Measurements from ENCODE around the gene SNAPC4.

Gene SNAPC4

GRCh38 chr9:136378170-136379002 lies 21.6 kb downstream of the SNAPC4 start:
- no peak overlapping the region for H3K4me3 ChIP-seq (ENCODE audit: low read length)
- TF ChIP-seq ZNF274 (IDR thresholded peaks at IDR 0.05; ENCODE audit: low read depth, low read length): no peak

- H3K4me3 ChIP-seq (ENCODE audit: low read length): no peak overlapping the region
- TF ChIP-seq ZNF274 (IDR thresholded peaks at IDR 0.05; ENCODE audit: low read depth, low read length): no peak
Measured at GRCh38 chr9:136377341-136378169, 22.4 kb downstream of the SNAPC4 start.

- no peak for TF ChIP-seq ZNF274 (IDR thresholded peaks at IDR 0.05; ENCODE audit: low read depth, low read length)
- no peak overlapping the region for H3K4me3 ChIP-seq (ENCODE audit: low read length)
Measured at GRCh38 chr9:136376457-136376856, 23.5 kb downstream of the SNAPC4 start.

GRCh38 chr9:136375096-136375495 lies 24.9 kb downstream of the SNAPC4 start:
- no peak overlapping the region for H3K4me3 ChIP-seq (ENCODE audit: low read length)
- TF ChIP-seq ZNF274 (IDR thresholded peaks at IDR 0.05; ENCODE audit: low read depth, low read length): no peak

- no peak overlapping the region for H3K4me3 ChIP-seq (ENCODE audit: low read length)
- TF ChIP-seq ZNF274 (IDR thresholded peaks at IDR 0.05; ENCODE audit: low read depth, low read length): no peak
Measured at GRCh38 chr9:136374183-136374575, 25.8 kb downstream of the SNAPC4 start.

- TF ChIP-seq ZNF274 (IDR thresholded peaks at IDR 0.05; ENCODE audit: low read depth, low read length): no peak
- H3K4me3 ChIP-seq (ENCODE audit: low read length): peak within 1 kb of the TSS; percentile 26; the same call in 1 of the 2 replicates
Measured at GRCh38 chr9:136373300-136374182, 26.4 kb downstream of the SNAPC4 start, which contains the start of gene CARD9. Gene CARD9 (minus strand): TSS chr9:136373669. CDS start chr9:136372078, 1,591 bp downstream.

GRCh38 chr9:136372561-136373299 lies 27.2 kb downstream of the SNAPC4 start:
- H3K4me3 ChIP-seq (ENCODE audit: low read length): peak overlapping the region; percentile 26; the same call in 1 of the 2 replicates
- TF ChIP-seq ZNF274 (IDR thresholded peaks at IDR 0.05; ENCODE audit: low read depth, low read length): no peak

GRCh38 chr9:136372006-136372405 lies 28.0 kb downstream of the SNAPC4 start:
- no peak for TF ChIP-seq ZNF274 (IDR thresholded peaks at IDR 0.05; ENCODE audit: low read depth, low read length)

GRCh38 chr9:136371533-136371880 lies 28.5 kb downstream of the SNAPC4 start:
- TF ChIP-seq ZNF274 (IDR thresholded peaks at IDR 0.05; ENCODE audit: low read depth, low read length): no peak
- H3K4me3 ChIP-seq (ENCODE audit: low read length): no peak overlapping the region

More at GRCh38 chr9:136372006-136372405, 28.0 kb downstream of the SNAPC4 start:
- no peak overlapping the region; the same call in 1 of the 2 replicates for H3K4me3 ChIP-seq (ENCODE audit: low read length)

GRCh38 chr9:136370687-136371532 lies 29.1 kb downstream of the SNAPC4 start:
- no peak for TF ChIP-seq ZNF274 (IDR thresholded peaks at IDR 0.05; ENCODE audit: low read depth, low read length)
- no peak overlapping the region for H3K4me3 ChIP-seq (ENCODE audit: low read length)

- TF ChIP-seq ZNF274 (IDR thresholded peaks at IDR 0.05; ENCODE audit: low read depth, low read length): no peak
- no peak overlapping the region for H3K4me3 ChIP-seq (ENCODE audit: low read length)
Measured at GRCh38 chr9:136370037-136370436, 29.9 kb downstream of the SNAPC4 start.

GRCh38 chr9:136368190-136368589 lies 31.8 kb downstream of the SNAPC4 start:
- H3K4me3 ChIP-seq (ENCODE audit: low read length): no peak overlapping the region
- no peak for TF ChIP-seq ZNF274 (IDR thresholded peaks at IDR 0.05; ENCODE audit: low read depth, low read length)
